Natural killer cell treated with Interleukin-12 subunit alpha and Interleukin-12 subunit beta and Interleukin-15 and Interleukin-18, amount 100 ng/mL, for 72 hours (primary cell): ENCODE results near the gene COPS4. TPM values are rescaled to one million over a fixed set of nuclear protein-coding genes. Genes with fewer than 3 reads are reported as not detected.
"Not testable (repeated sequence)": the region's sequence is repeated elsewhere in the genome, so short reads cannot be mapped to it uniquely, and the experiment has no call there.

Experiments
- ATAC-seq, 2 donors: fragments of 150-1000 bp; cut with Tn5 transposase in 1 of 2; sonication (Bioruptor Pico), chemical (Tn5 transposase) in 1 of 2; 2 replicates each; pipeline ENCODE4 v1.10.0; 2021
- DNase-seq: peaks from one replicate; pipeline ENCODE4 v3.0.0; 2022; ENCODE audit warnings: low spot score
- H3K27ac Mint-ChIP-seq, 2 donors: 1 replicate in 1 of 2; 2 replicates in 1 of 2; pipeline ENCODE4 v1.8.0; 2022; ENCODE audit warnings: mixed read lengths in 2 of 2, mild to moderate bottlenecking in 1 of 2, moderate library complexity in 1 of 2
- H3K27me3 Mint-ChIP-seq, 2 donors: 1 replicate in 1 of 2; 2 replicates in 1 of 2; pipeline ENCODE4 v1.8.0; 2022; ENCODE audit warnings: mixed read lengths in 2 of 2
- H3K36me3 Mint-ChIP-seq: one replicate; pipeline ENCODE4 v1.8.0; 2022; ENCODE audit warnings: mixed read lengths
- H3K4me1 Mint-ChIP-seq, 2 donors: 1 replicate in 1 of 2; 2 replicates in 1 of 2; pipeline ENCODE4 v1.8.0; 2022; ENCODE audit warnings: low read depth in 2 of 2, mixed read lengths in 2 of 2, mild to moderate bottlenecking in 1 of 2
- H3K4me3 Mint-ChIP-seq: one replicate; pipeline ENCODE4 v1.8.0; 2022; ENCODE audit warnings: mixed read lengths
- H3K9me3 Mint-ChIP-seq: 2 replicates; pipeline ENCODE4 v1.8.0; 2022; ENCODE audit warnings: mixed read lengths
- total RNA-seq, 2 donors: library from RNA; stranded (reverse); gene quantifications; one replicate each; pipeline ENCODE4 v1.2.3, GENCODE V29; 2022

Gene COPS4
- total RNA-seq, 2 donors from 2014 or later: 28.2 to 35.6 TPM

DNA sequence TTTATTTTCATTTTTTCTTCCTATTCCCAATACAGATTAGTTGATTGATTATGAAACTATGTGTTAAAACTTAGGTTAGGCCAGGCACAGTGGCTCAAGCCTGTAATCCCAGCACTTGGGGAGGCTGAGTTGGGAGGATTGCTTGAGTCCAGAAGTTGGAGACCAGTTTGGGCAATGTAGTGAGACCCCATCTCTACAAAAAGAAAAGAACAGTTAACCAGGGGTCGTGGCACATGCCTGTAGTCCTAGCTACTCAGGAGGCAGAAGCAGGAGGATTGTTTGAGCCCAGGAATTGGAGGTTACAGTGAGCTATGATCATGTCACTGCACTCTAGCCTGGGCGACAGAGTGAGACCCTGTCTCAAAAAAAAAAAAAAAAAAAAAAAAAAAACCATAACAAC lies 8.2 kb downstream of the COPS4 start:
- not testable (repeated sequence) for H3K9me3 Mint-ChIP-seq, DNase-seq, H3K27me3 Mint-ChIP-seq, H3K4me3 Mint-ChIP-seq, ATAC-seq, H3K36me3 Mint-ChIP-seq
- H3K4me1 Mint-ChIP-seq: peaks cover 11 to 18% of the 10 kb centered on the region in 2 donors
- H3K27ac Mint-ChIP-seq: peak overlapping the region in 1 of 2 donors; percentile 53

DNA sequence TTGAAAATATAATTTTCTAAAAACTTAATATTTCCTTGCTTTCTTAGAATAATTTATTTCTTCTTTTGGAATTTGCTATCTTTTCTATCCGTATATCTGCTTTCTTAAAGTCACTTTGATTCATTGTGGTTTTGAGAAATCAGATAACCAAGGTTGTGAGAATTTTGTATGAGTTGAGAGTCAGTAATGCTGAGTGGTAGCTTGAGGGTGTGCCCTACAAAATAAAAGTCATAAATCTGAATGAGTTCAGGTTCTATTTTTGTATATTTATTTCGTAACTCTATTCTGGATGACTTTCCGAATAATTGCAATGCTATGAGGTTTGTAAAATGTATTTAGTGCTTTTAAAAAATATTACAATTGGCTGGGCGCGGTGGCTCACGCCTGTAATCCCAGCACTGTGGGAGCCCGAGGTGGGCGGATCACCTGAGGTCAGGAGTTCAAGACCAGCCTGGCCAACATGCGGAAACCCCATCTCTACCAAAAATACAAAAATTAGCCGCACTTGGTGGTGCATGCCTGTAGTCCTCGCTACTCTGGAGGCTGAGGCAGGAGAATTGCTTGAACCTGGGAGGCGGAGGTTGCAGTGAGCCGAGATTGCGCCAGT lies 8.9 kb downstream of the COPS4 start:
- H3K27me3 Mint-ChIP-seq: no peaks in the 10 kb centered on the region
- ATAC-seq: no peak
- H3K9me3 Mint-ChIP-seq: no peaks in the 10 kb centered on the region
- no peaks in the 10 kb centered on the region for H3K36me3 Mint-ChIP-seq
- no peak overlapping the region for H3K4me3 Mint-ChIP-seq
- no peak for DNase-seq
- peaks cover 11 to 17% of the 10 kb centered on the region in 2 donors for H3K4me1 Mint-ChIP-seq
- no peak overlapping the region for H3K27ac Mint-ChIP-seq

DNA sequence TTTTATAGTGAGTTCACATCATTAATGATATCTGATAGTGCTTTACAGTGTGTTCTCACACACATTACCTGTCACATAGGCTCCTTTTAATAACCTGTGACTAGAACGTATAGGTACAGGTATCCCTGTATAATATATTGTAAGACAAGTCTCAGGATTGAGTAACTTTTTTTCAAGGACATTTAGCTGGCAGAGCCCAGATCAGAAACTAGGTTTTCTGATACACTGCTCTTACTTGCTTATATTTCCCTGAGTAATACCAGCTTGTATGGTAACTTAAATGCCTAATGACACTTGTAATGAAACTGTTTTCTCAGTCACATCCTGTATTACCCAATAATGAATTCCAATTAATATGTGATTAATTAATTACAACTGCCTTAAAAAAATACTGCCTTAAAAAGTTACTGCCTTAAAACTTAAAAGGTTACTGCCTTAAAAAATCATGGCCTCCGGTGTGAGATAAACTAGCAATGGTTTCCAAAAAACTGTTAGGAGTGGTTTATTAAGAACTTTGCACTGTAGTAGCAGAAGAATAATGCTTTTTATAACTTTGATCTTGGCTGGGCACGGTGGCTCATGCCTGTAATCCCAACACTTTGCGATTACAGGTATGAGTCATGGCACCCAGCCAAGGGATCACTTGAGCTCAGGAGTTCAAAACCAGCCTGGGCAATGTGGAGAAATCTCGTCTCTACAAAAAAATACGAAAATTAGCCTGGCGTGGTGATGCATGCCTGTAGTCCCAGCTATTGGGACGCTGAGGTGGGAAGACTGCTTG lies 11.9 kb downstream of the COPS4 start:
- DNase-seq (no peak), ATAC-seq (no peak)
- H3K27me3 Mint-ChIP-seq: no peaks in the 10 kb centered on the region
- no peak overlapping the region for H3K27ac Mint-ChIP-seq
- H3K36me3 Mint-ChIP-seq: peaks cover 6% of the 10 kb centered on the region
- H3K9me3 Mint-ChIP-seq: no peaks in the 10 kb centered on the region
- H3K4me1 Mint-ChIP-seq: peaks cover 0 to 5% of the 10 kb centered on the region in 2 donors
- H3K4me3 Mint-ChIP-seq: no peak overlapping the region

DNA sequence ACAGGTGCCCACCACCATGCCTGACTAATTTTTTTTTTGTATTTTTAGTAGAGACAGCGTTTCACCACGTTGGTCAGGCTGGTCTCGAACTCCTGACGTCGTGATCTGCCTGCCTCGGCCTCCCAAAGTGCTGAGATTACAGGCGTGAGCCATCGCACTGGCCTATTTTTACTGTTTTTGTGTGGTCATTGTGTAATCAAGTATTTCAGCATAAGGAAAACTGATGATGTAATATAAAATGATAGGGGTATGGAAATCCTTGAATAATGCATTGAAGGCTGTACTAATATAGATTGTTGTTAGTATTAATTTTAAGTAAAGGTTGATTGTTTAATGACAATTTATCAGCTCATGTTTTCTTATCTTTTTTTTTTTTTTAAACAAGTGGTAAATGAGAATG lies 13.8 kb downstream of the COPS4 start:
- not testable (repeated sequence) for ATAC-seq, H3K4me3 Mint-ChIP-seq, DNase-seq, H3K27ac Mint-ChIP-seq, H3K27me3 Mint-ChIP-seq, H3K4me1 Mint-ChIP-seq, H3K9me3 Mint-ChIP-seq
- H3K36me3 Mint-ChIP-seq: peaks cover 15% of the 10 kb centered on the region

DNA sequence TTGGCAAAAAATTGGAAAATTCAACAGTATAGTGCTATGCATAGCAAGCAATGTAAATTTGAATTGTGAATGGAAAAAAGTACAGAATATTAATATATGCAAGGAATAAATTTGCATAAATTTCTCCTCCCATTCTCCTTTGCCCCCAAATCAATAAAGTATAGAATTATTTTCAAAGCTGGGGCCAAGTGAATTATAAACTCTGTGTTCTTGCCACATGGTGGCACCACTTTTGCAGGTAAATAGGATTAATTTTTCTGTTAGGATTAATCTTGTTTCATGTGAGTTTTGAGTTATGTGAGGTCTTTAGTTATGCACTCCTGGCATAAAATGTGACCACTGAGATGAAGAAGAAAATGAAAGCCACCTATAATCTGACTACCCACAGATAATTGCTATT lies 19.9 kb downstream of the COPS4 start:
- no peak for DNase-seq
- H3K4me3 Mint-ChIP-seq: no peak overlapping the region
- H3K27ac Mint-ChIP-seq: no peak overlapping the region
- no peak for ATAC-seq
- no peaks in the 10 kb centered on the region for H3K9me3 Mint-ChIP-seq
- peaks cover 17% of the 10 kb centered on the region for H3K36me3 Mint-ChIP-seq
- no peaks in the 10 kb centered on the region for H3K27me3 Mint-ChIP-seq
- H3K4me1 Mint-ChIP-seq: no peaks in the 10 kb centered on the region

DNA sequence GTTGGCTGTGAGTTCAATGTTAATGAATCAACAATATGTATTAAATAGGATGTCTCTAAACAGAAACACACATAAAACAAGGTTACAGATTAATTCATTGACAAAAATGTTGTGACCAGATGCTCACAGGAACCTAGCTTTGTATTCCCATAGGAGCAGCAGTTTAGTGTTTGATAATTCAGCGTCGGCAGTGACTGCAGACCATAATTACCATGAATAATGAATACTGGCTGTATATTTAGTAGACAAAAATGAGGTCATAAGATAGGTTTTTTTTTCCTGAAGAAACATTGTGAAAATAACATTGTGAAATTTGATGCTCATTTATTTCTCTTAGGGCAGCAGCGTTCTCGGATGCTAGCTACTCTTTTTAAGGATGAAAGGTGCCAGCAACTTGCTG lies 27.8 kb downstream of the COPS4 start:
- Mint-ChIP-seq H3K36me3 (peaks cover 23% of the 10 kb centered on the region), H3K9me3 (no peaks in the 10 kb centered on the region), H3K27me3 (no peaks in the 10 kb centered on the region), H3K4me1 (no peaks in the 10 kb centered on the region), H3K4me3 (no peak overlapping the region), H3K27ac (no peak overlapping the region)
- ATAC-seq (no peak), DNase-seq (no peak)

DNA sequence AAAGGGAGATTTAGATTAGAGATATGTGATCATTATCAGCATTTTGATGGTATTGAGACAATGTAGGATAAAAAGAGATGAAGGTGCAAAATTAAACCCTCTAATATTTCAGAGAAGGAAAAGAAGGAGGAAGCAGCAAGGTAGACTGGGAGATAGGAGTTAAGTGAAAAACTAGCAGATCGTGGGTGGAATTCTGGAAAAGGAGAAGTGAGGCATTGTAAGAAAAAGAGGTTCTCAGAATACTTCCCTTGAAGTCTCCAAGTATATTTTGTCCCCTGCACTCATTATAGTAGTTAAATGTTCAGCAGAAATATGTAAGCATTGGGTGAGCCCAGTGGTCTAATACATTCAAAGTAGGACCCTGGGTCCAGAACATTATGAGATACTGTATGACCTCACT lies 30.3 kb downstream of the COPS4 start:
- no peaks in the 10 kb centered on the region for H3K9me3 Mint-ChIP-seq
- H3K36me3 Mint-ChIP-seq: peaks cover 34% of the 10 kb centered on the region
- DNase-seq (no peak), ATAC-seq (no peak)
- H3K27me3 Mint-ChIP-seq: no peaks in the 10 kb centered on the region
- H3K4me3 Mint-ChIP-seq: no peak overlapping the region
- H3K27ac Mint-ChIP-seq: no peak overlapping the region
- H3K4me1 Mint-ChIP-seq: peaks cover 0 to 4% of the 10 kb centered on the region in 2 donors

DNA sequence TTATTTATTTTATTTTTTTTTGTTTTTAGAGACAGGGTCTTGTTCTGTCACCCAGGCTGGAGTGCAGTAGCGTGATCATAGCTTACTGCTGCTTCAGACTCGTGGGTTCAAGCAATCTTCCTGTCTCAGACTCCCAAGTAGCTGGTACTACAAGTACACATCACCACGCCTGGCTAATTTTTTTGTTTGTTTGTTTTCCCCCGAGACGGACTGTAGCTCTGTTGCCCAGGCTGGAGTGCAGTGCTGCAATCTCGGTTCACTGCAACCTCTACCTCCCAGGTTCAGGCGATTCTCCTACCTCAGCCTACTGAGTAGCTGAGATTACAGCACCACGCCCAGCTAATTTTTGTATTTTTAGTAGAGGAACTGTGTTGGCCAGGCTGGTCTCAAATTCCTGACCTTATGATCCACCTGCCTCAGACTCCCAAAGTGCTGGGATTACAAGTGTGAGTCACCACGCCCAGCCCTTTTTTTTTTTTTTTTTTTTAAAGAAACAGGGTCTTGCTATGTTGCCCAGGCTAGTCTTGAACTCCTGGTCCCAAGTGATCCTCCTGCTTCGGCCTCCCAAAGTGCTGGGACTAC lies 32.2 kb downstream of the COPS4 start:
- no peak for DNase-seq
- Mint-ChIP-seq H3K9me3 (no peaks in the 10 kb centered on the region), H3K27me3 (no peaks in the 10 kb centered on the region), H3K27ac (no peak overlapping the region), H3K4me3 (no peak overlapping the region), H3K36me3 (peaks cover 36% of the 10 kb centered on the region), H3K4me1 (peaks cover 0 to 4% of the 10 kb centered on the region in 2 donors)
- ATAC-seq: no peak

DNA sequence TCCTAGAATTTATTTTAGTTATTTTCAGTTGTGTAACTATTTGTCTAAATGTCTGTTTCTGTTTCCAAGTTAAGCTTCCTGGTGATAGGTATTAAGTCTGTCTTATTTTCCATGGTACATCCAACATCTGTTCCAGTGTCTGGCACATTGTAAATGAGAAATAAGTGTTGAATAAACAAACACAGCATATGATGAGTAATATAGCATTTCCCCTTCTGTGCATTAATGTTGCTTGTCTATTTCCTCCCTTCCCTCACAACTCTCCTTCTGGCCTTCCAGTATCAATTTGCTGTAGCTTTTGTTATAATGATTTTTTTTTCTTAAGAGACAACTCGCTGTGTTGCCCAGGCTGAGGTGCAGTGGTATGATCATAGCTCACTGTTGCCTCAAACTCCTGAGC lies 36.1 kb downstream of the COPS4 start:
- peak overlapping the region in 1 of 2 donors; percentile 26 for H3K27ac Mint-ChIP-seq
- no peaks in the 10 kb centered on the region for H3K9me3 Mint-ChIP-seq
- peaks cover 5 to 12% of the 10 kb centered on the region in 2 donors for H3K4me1 Mint-ChIP-seq
- H3K27me3 Mint-ChIP-seq: no peaks in the 10 kb centered on the region
- DNase-seq (no peak), ATAC-seq (no peak)
- peaks cover 32% of the 10 kb centered on the region for H3K36me3 Mint-ChIP-seq
- no peak overlapping the region for H3K4me3 Mint-ChIP-seq

DNA sequence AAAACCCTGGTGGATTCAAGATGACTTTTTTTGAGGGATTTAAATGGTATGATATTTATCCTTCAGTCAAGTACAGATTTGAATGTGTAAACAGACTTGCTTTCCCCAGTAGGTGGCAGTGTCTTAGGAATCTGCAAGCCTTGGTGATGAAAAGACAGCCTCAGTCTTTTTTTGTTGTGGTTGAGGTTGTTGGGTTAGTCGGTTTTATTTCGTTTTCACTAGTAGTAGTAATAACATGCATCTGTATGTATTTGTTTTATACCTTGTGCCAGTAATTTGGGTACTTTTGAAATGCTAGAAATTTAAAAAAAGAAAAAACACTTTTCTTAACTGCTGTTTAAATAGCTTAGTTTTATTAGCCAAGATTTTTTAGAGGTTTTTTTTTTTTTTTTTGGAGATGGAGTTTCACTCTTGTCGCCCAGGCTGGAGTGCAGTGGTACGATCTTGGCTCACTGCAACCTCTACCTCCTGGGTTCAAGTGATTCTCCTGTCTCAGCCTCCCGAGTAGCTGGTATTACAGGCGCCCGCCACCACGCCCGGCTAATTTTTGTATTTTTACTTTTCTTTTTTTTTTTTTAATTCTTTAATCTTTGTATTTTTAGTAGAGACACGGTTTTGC lies 39.2 kb downstream of the COPS4 start:
- ATAC-seq (peak; percentile 91 to 95), DNase-seq (peak; percentile 77)
- peaks cover 21 to 23% of the 10 kb centered on the region in 2 donors for H3K4me1 Mint-ChIP-seq
- H3K9me3 Mint-ChIP-seq: no peaks in the 10 kb centered on the region
- peaks cover 30% of the 10 kb centered on the region for H3K36me3 Mint-ChIP-seq
- H3K27ac Mint-ChIP-seq: peak overlapping the region in 1 of 2 donors; percentile 80
- H3K4me3 Mint-ChIP-seq: peak overlapping the region; percentile 62
- no peaks in the 10 kb centered on the region for H3K27me3 Mint-ChIP-seq

DNA sequence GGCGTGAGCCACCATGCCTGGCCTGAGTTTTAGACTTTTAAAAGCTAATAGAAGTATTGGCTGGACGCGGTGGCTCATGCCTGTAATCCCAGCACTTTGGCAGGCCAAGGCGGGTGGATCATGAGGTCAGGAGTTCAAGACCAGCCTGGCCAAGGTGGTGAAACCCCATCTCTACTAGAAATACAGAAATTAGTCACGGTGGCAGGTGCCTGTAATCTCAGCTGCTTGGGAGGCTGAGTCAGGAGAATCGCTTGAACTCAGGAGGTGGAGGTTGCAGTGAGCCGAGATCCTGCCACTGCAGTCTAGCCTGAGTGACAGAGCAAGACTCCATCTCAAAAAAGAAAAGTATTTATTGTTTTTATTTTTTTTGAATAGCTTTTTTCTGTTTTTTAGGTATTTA lies 39.8 kb downstream of the COPS4 start:
- peak in 1 of 2 donors; percentile 56 for ATAC-seq
- H3K27me3 Mint-ChIP-seq, H3K27ac Mint-ChIP-seq, DNase-seq, H3K9me3 Mint-ChIP-seq, H3K4me3 Mint-ChIP-seq: not testable (repeated sequence)
- H3K4me1 Mint-ChIP-seq: peaks cover 21 to 24% of the 10 kb centered on the region in 2 donors
- peaks cover 26% of the 10 kb centered on the region for H3K36me3 Mint-ChIP-seq

DNA sequence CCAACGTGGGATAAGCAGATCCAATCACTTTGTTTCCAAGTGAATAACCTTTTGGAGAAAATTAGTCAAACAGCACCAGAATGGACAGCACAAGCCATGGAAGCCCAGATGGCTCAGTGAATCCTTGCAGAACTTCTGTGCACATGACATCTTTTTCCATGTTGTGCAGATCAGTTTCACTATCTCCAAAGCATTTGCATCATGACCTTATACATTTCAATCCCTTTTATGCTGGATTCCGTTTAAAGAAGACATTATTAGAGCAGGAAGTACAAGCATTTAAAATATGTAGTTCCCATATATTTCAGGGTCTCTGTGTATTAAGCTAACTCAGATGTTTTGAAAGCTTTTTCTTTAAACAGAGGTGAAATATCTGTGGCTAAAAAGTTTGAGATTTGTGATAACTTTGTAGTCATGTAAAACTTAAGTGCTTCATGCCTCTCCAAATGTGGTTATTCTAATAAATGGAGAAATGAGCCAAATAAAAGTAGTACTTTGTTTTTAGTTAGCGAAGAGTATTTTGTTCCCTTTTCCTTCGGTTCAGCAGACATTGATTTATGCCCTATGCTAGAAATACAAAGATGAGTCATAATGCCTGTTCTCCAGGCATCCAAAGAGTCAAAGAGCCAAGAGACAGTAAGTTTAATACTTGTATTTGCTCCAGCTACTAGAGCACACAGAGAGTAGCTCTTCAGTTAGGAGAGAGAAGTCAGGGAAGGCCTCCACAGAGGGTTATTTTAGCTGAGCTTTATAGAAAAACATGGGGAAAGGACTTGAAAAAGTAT lies 40.5 kb downstream of the COPS4 start:
- H3K27me3 Mint-ChIP-seq: no peaks in the 10 kb centered on the region
- DNase-seq: no peak
- peaks cover 21 to 26% of the 10 kb centered on the region in 2 donors for H3K4me1 Mint-ChIP-seq
- H3K36me3 Mint-ChIP-seq: peaks cover 19% of the 10 kb centered on the region
- no peak overlapping the region for H3K4me3 Mint-ChIP-seq
- H3K9me3 Mint-ChIP-seq: no peaks in the 10 kb centered on the region
- no peak for ATAC-seq
- peak overlapping the region in 1 of 2 donors; percentile 45 for H3K27ac Mint-ChIP-seq

DNA sequence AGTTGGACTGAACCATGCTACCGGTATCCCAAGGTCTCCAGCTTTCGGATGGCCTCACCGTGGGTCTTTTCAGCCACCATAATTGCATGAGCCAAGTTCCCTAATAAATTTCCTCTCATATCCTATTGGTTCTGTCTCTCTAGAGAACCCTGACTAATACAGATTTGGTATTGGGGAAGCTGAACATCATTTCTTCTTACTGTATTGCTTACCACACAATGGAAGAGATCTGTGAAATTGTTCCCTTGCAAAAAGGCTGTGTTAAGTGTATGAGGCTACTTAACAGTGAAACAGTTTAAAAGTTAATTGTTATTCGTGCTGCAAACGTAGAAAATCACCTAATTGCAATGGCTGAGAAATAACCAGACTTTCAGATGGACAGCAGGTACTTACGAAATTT lies 45.6 kb downstream of the COPS4 start:
- Mint-ChIP-seq H3K27ac (peak overlapping the region in 1 of 2 donors; percentile 56), H3K36me3 (peaks cover 11% of the 10 kb centered on the region), H3K27me3 (no peaks in the 10 kb centered on the region), H3K4me3 (no peak overlapping the region), H3K9me3 (no peaks in the 10 kb centered on the region), H3K4me1 (peaks cover 45 to 57% of the 10 kb centered on the region in 2 donors)
- no peak for ATAC-seq
- no peak for DNase-seq
